Activated CD4-positive, alpha-beta T cell treated with anti-CD3 and anti-CD28 coated beads, Interleukin-2, amount 50 U/mL, for 4 hours (primary cell): ENCODE measurements around the gene AIG1.
"Not testable (repeated sequence)": the region's sequence is repeated elsewhere in the genome, so short reads cannot be mapped to it uniquely, and the experiment has no call there.

Experiments
- DNase-seq, 2 experiments: peaks; one replicate each; pipeline ENCODE4 v3.0.0-alpha.2; 2020

Gene AIG1

DNA sequence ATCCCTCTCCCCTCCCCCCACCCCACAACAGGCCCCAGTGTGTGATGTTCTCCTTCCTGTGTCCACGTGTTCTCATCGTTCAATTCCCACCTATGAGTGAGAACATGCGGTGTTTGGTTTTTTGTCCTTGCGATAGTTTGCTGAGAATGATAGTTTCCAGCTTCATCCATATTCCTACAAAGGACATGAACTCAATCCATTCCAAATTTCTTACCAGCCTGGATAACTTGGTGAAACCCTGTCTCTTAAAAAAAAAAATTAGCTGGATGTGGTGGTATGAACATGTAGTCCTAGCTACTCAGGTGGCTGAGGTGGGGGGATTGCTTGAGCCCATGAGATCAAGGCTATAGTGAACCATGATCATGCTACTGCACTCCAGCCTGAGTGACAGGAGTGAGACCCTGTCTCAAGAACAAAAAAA lies 107.7 kb downstream of the AIG1 start:
- not testable (repeated sequence) for DNase-seq

DNA sequence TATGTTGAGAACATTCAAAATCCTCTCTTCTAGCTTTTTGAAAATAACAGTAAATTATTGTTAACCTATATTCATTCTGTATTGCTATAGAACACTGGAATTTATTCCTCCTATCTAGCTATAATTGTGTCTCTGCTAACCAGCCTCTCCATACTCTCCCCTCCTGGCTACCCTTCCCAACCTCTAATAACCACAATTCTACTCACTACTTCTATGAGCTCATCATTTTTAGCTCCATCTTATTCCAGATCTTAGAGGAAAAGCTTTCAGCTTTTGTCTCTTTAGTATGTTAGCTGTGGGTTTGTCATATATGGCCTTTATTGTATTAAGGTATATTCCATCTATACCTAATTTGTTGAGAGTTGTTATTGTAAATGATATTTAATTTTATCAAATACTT lies 108.8 kb downstream of the AIG1 start:
- DNase-seq = no peak

DNA sequence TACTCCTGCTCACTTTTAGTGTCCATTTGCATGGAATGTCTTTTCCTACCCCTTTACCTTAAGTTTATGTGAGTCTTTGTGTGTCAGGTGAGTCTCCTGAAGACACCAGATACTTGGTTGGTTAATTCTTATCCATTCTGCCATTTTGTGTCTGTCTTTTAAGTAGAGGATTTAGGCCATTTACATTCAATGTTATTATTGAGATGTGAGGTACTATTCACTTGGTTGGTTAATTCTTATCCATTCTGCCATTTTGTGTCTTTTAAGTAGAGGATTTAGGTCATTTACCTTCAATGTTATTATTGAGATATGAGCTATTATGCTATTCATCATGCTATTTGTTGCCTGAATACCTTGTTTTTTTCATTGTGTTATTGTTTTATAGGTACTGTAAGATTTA lies 113.8 kb downstream of the AIG1 start:
- no peak for DNase-seq

DNA sequence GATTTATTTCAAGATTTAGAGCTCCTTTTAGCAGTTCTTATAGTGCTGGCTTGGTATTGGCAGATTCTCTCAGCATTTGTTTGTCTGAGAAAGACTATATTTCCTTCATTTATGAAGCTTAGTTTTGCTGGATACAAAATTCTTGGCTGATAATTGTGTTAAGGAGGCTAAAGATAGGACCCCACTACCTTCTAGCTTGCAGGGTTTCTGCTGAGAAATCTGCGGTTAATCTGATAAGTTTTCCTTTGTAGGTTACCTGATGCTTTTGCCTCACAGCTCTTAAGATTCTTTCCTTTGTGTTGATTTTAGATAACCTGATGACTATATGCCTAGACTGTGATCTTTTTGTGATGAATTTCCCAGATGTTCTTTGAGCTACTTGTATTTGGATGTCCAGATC lies 114.3 kb downstream of the AIG1 start:
- DNase-seq = no peak

DNA sequence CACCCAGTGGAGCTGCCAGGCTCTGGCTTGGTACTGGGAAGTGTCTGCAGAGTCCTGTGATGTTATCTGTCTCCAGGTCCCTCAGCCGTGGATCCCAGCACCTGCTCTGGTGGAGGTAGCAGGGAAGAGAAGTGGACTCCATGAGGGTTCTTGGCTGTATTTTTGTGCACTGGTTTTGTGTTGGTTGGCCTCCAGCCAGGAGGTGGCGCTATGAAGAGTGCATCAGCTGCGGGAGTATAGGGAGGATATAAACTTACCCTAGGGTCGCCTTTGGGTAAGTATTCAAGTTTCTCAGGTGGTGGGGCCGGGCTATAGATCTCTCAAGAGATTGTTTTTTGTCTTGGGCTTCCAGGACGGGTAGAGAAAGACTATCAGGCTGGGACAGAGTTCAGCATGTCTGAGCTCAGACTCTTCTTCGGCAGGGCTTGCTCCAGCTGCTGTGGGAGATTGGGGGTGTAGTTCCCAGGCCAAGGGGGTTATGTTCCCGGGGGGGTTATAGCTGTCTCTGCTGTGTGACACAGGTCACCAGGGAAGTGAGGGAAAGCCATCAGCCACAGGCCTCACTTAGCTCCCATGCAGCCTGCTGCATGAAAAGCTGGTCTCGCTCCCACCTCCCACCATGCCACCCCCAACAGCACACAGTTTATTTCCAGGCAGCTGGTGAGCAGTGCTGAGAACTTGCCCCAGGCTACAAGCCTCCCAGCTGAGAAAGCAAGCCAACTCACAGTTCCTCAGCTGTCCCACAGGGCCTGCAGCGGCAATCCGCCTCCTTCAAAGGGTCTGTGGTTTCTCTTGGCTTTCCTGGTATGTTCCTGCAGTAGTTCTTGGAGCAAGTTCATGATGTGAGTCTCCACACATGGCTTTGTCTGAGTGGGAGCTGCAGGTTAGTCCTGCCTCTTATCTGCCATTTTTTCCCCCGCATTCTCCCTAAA lies 115.7 kb downstream of the AIG1 start:
- DNase-seq = no peak

DNA sequence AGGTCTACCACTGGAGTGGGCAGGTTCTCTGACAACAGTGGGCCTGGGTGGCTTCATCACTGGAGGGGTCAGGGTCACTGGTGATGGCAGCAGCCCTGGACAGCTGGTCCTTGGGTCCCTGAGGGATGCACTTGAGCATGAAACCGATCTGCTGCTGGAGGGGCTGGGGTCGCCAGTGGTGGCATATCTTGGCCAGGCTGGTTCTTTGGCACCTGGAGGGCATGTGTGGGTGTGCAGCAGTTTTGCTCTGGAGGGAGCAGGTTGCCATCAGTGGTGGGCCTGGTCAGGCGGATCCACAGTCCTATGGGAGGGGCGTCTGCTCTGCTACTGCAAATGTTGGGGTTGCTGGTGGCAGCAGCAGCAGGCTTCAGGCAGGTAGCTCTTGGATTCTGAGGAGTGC lies 117.0 kb downstream of the AIG1 start:
- no peak for DNase-seq

DNA sequence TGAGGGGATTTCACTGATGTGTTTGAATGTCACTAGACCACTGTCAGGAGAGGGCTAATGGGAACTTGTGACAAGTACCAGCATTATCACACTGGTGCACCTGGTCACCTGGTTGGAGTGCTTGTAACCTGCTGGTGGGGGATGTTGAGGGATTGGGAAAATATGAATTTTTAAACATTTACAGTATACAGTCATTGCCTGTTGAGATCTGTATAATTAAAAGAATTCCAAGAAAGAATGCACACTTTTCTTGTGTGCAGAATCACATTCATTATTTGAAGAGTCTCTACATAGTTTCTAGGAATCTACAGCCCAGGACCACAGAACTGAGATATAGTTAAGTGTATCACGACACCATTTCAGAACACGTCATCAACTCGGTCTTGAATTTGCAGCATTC lies 118.4 kb downstream of the AIG1 start:
- DNase-seq = no peak

DNA sequence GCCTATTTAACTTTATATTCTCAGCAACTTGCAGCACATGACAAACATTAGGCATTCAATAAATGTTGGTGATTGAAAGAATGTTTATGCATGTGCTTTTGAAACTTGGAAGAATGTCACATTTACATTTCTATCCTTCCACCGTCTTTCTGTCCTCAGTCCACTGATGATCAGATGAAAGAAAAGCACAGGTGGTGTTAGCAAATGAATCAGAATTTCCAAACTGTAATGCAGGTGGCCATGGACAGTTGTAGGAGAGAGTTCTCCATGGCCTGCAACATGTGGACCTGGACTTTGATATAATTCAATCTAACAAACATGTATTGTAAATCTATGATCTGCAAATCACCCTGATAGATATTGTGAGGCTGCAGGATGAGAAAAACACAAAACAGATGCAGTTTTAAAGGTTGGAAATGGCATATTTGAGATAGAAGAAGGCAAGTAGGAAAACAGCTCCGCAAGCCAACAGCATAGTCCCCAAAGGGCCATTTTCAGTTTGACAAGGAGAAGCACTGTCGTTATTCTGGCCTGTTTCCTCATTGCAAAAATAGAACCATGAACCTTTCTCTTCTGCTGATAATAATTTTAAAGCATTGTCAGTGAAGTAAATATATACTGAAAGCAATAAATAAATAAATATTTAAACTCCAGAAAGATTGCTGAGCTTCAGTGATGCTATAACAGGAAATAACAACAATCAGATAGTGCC lies 119.4 kb downstream of the AIG1 start:
- no peak for DNase-seq

DNA sequence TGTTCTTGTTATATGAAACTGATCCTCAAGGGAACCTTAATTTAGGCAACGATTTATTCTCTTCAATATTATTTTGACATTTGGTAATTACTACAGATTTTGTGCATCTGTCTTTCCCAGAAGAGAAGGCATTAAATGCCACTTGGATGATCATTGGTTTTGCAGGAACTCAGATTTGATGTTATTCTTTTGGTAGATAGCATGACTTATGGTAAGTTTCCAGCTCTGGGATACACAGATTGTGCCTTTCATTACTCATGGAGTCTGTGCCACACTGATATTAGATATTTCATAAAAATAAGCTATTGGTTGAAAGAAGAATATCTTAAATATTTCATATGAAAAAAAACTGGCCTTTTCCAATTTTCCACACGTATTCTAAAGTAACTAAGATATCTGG lies 120.1 kb downstream of the AIG1 start:
- DNase-seq = no peak

DNA sequence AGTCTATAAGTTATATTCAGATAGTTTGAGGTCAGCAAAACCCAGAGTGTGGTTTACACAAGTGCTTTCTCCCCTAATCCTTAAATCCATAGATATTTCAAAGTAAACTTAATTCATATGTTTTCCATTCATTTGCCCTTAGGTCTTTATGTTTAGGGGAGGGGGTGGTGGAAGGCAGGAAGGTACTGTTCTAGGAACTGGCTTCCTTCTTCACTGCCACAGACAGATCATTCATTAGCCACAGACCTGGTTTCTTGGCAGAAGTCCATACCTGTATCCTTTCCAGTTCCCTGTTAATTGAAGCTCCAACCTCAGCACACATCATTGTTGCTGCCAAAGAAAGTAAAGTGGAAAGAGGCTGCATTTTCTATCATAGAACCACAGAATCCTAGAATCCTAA lies 123.0 kb downstream of the AIG1 start:
- no peak for DNase-seq

DNA sequence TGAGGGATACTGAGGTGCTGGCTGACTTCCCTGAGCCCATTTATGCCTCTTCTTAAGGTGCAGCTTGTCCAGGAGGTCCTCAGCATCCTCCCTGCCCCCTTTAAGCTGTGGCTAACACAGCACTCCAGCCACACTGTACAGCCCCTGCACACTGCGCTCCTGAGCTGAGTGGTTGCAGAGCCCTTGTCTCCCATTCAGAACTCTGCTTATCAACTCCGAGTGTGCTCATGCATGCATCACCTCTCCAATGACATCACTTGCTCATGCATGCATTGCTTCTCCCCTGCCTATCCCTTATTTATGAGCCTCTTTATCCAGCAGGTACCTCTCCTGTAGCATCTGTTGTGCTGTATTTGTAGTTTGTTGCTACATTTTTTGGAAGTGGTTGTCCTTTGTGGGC lies 124.6 kb downstream of the AIG1 start:
- DNase-seq = no peak

DNA sequence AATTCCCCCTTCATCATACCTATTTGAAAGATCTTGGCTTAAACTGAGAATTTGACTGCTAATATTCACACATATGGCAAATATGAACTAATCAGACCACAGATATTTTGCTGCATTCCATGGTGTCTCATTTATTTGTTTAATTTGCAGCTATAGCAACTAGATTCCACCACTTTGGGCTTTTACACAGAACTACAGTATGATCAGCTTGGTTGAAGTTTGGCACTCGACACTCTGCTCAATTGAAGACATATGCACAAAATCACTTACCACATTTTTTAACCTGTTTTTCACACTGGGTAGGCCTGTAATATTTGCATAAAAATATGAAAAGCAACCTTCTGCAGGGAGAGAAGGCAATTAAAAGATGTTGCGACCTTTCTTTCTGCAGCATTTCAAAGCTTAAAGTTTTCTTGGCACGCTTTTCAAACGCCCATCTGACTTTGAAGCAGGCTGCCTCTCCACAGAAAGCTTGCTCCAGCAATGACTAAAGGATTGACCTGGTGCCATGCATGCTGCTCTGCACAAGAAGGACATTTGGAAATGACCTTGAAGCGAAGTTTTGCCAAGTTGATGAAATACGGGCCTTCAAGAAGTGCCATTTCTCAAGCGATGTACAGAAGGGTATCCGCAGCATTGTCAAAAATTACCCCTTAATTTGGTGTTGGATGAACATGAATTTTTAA lies 126.7 kb downstream of the AIG1 start:
- DNase-seq = no peak

DNA sequence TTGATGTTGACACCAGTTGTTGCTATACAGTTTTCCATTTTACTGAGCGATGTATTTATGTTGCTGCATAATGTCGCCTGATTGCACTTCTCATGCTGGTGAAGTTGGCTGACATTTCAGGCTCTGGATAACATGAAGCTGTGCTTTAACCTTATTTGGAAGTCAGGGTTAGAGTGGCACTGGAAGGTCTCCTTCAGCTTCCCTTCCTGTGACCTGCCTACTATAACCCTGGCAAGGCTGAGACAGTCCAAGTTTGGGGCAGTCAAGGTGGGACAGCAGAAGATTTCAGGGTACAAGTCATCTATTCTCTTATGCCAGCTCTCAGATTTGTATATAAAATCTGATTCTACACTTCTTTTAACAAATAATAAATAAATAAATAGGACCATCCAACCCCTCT lies 127.6 kb downstream of the AIG1 start:
- no peak for DNase-seq

DNA sequence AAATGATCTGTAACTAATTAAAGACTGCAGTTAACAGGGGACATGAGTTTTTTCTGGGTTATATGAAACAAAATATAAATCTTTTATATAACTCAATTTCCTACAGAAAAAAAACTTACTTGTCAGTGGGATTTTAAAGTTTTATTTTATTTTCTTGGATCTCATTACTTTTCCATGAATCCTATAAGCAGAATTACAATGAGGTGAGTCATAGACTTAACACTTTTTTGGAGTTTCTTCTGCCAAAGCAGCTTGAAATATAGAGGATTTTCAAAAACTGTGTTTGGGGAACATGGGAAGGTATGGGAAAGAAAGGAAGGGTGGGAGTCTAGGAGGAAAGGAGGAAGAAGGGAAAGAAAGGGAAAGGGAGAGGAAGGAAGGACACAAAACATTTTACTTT lies 130.7 kb downstream of the AIG1 start:
- no peak for DNase-seq

DNA sequence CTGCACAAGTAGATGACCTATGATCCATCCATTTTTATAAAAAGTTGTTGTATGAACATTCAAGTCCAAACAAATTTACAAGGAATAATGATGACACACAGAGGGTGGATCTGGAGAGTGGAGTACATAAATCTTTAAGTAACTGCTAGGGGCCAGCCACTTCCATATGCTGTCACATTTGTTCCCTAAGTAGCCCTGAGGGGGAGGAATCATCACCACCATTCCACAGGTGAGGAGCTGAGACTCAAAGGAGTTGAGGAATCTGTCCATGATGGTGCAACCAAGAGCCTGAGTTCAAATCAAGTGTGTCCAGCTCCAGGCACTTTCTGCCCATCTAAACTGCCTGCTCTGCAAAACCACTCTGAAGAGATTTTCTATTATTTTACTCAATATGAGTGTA lies 132.1 kb downstream of the AIG1 start:
- DNase-seq = no peak

DNA sequence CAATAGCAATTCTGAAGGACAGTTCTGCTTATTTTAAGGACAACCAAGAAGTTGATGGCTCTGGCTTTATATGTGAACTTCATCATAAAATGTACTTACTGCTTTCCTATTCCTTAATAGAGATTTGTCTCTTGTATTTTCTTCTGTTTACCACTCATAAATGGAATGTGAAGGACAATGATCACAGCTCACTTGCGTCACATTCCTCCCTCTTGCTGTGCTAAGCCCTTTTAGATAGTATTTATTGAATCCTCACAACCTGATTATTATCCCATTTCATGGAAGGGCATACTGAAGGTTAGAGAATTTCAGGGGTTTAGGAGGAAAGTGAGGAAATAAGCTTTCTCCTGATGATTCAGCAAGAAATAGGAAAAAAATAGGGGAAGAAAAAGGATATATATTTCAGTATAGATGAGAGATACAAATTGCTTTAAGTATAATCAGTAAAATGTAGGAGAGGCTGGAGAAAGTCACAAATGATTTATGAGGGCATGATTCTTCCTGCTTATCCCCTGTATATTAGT lies 132.9 kb downstream of the AIG1 start:
- no peak for DNase-seq

DNA sequence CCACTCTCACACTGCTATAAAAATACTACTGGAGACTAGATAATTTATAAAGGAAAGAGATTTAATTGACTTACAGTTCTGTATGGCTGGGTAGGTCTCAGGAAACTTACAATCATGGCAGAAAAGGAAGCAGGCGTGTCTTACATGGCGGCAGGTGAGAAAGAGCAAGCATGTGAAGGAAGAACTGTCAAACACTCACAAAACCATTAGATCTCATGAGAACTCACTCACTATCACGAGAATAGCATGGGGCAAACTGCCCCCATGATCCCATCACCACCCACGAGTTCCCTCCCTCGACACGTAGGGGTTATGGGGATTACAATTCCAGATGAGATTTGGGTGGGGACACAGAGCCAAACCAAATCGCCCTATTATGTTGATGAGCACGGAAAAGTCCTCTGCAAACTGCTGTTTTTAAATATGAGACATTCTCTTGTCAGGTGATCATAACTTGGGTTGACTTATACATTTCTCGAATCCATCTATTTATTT lies 133.5 kb downstream of the AIG1 start:
- DNase-seq = no peak

DNA sequence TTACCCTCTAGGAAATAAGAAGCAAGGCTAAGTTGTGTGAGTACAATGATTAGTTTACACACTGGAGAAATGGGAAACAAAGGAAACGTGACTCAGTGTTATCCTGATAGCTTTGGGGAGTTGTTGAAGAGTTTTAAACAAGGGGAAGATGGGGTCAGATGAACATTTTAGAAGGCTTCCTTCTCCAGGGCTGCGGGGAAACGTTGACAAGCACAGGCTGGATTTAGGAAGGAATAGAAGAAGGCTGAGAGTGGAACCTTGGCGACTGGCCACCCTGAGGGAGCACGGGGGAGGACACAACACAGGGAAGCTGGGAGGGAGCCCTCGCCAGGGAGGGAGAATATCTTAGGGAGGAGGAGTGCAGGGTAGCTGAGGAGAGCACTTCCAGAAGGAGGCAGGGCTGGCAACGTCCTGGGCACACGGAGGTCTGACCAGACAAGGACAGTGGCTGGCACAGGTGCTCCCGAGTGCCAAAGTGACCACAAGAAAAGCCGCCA lies 134.7 kb downstream of the AIG1 start:
- no peak for DNase-seq

DNA sequence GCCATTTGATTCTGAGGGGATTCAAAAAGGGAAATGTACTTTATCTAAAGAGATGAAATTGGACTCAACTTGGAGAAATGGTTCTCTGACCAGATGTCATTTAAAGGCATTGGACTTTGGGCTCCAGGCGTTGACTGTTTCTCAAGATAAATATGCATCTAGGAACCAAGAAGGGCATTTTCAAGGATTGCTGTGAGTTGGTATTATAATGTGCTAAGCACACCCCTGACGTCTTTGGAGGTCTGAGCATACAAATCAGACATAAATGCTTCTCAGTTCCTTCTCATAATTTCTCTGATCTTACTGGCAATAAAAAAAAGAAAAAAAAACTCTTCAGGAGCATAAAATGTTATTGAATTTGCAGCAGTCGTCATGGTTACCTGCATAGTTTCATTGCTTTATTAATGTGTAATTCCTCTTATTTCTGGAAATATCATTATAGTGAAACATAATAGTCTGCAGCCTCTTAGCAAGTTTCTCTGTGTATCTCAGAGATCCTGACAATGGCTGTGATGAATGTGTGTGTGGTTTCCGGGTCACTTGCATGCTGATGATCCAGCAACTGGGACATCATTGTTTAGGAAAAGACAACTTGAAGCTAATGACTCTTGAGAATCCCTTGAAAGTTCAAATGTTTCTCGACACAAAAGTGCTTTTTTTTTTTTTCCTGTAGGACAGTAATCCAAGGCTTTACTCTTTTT lies 136.0 kb downstream of the AIG1 start:
- no peak for DNase-seq

DNA sequence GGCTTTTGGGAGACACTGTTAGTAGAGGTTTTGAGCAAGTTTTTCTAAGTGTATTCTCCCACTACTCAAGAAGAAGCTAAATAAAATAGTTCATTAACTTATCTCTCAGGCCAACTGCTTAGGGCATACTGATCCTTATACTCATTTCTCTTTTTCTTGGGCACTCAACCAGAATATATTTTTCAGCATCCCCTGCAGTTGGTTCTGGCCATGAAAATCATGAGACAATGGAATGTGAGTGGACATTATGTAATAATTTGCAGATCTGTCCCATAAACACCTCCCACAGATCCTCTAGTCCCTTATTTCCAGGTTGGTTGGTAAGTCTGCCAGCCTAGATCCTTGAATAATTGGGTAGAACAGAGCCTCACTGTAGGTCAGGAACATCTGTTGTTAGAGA lies 136.7 kb downstream of the AIG1 start:
- DNase-seq = no peak

DNA sequence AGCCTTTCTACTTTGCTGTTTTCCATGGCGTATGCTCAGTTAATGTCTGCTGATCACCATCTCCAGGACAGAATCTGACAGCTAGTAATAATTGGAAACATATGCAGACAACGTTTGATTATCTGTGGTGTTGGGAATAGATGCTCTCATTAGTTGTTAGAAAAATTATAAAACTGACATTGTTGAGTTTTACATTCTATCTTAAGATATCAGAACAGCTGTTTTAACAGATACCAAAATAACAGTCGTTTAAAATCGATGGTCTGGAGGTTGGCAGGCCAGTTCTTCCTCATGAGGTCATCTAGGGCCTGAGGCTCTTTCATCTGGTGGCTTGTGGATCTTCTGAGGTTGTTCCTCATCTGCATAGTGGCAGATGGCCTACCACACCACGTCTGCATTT lies 137.6 kb downstream of the AIG1 start:
- DNase-seq = no peak

DNA sequence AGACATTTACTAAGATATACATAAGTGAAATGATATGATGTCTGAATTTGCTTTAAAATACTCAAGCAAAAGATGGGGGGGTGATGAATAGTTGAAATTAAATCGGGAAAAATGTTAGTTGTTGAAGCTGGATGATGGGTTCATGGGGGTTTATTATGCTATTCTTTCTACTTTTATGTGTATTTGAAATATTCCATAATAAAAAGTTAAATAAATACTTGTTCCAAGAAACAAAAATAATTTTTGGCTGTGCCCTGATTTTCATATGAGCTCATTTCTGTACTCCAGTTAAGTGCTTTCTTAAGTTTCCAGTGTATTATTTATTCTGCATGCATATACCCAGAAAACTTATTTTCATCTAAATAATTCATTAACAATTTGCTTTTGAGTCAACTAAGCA lies 138.6 kb downstream of the AIG1 start:
- DNase-seq = no peak
